HepG2 (cell line): ENCODE results near the gene STAT5A. TPM values are rescaled to one million over a fixed set of nuclear protein-coding genes. Genes with fewer than 3 reads are reported as not detected.

ENCODE experiments used
- ATAD3A ChIP-seq: sonication (generic); formaldehyde crosslinking; IDR thresholded peaks from 2 replicates; pipeline ENCODE4 v1.4.0; 2020; ENCODE audit warnings: missing genetic modification reagents
- EED ChIP-seq: sonication (generic); formaldehyde crosslinking; IDR thresholded peaks from 2 replicates; pipeline ENCODE4 v1.5.0; 2020; ENCODE audit warnings: mild to moderate bottlenecking, missing genetic modification reagents
- MED1 ChIP-seq: sonication (generic); formaldehyde crosslinking; IDR thresholded peaks from 2 replicates; pipeline ENCODE4 v1.4.0; 2020; ENCODE audit warnings: missing genetic modification reagents
- MED8 ChIP-seq: sonication (generic); formaldehyde crosslinking; IDR thresholded peaks from 2 replicates; pipeline ENCODE4 v1.8.1; 2023; ENCODE audit warnings: mild to moderate bottlenecking, missing genetic modification reagents; ENCODE audit not compliant: insufficient replicate concordance
- NR3C1 ChIP-seq: sonication (generic); formaldehyde crosslinking; IDR thresholded peaks from 2 replicates; pipeline ENCODE4 v1.4.0; 2020; ENCODE audit warnings: missing genetic modification reagents
- SIX1 ChIP-seq: sonication (generic); formaldehyde crosslinking; IDR thresholded peaks from 2 replicates; pipeline ENCODE4 v1.4.0; 2020; ENCODE audit warnings: missing genetic modification reagents, borderline replicate concordance
- ZC3H4 ChIP-seq: sonication (generic); formaldehyde crosslinking; IDR thresholded peaks from 2 replicates; pipeline ENCODE4 v1.4.0; 2020; ENCODE audit warnings: missing genetic modification reagents, borderline replicate concordance
- ZNF260 ChIP-seq: sonication (generic); formaldehyde crosslinking; IDR thresholded peaks from 2 replicates; pipeline ENCODE4 v1.4.0; 2020; ENCODE audit warnings: missing genetic modification reagents, low read depth, mild to moderate bottlenecking, borderline replicate concordance
- ZNF33A ChIP-seq: sonication (generic); formaldehyde crosslinking; IDR thresholded peaks from 2 replicates; pipeline ENCODE4 v1.5.1; 2020; ENCODE audit warnings: missing genetic modification reagents, mild to moderate bottlenecking, moderate library complexity, borderline replicate concordance
- ZNF350 ChIP-seq: sonication (generic); formaldehyde crosslinking; IDR thresholded peaks from 2 replicates; pipeline ENCODE4 v1.4.0; 2020; ENCODE audit warnings: mild to moderate bottlenecking, low read depth, missing genetic modification reagents, borderline replicate concordance
- ZNF431 ChIP-seq: sonication (generic); formaldehyde crosslinking; IDR thresholded peaks from 2 replicates; pipeline ENCODE4 v1.9.0; 2022; ENCODE audit warnings: missing genetic modification reagents, low read depth, mild to moderate bottlenecking, borderline replicate concordance
- ZNF543 ChIP-seq: sonication (generic); formaldehyde crosslinking; IDR thresholded peaks from 2 replicates; pipeline ENCODE4 v1.4.0; 2020; ENCODE audit warnings: mild to moderate bottlenecking, missing genetic modification reagents
- ZNF609 ChIP-seq: sonication (generic); formaldehyde crosslinking; IDR thresholded peaks from 2 replicates; pipeline ENCODE4 v1.4.0; 2020; ENCODE audit warnings: mild to moderate bottlenecking, missing genetic modification reagents, borderline replicate concordance
- ZNF747 ChIP-seq: sonication (generic); formaldehyde crosslinking; IDR thresholded peaks from 2 replicates; pipeline ENCODE4 v1.8.1; 2023; ENCODE audit warnings: missing genetic modification reagents, mild to moderate bottlenecking, borderline replicate concordance
- polyA plus RNA-seq, 8 experiments: library from polyadenylated mRNA; depleted of rRNA in 3 of 8; stranded (reverse) in 7 of 8; unstranded in 1 of 8; fragments of >200 nt; fragmentation: Illumina TruSeq in 4 of 8; extraction: Trizol in 4 of 8; gene quantifications; 2 replicates each; pipeline versions ENCODE4 v1.2.1 to v1.2.3, GENCODE V29; 2011 to 2016; ENCODE audit warnings: low read depth in 4 of 8, missing spikeins in 1 of 8, mixed read lengths in 1 of 8; ENCODE audit not compliant: insufficient read depth in 1 of 8
- total RNA-seq, 5 experiments: library from RNA; depleted of rRNA; stranded (reverse); fragments of >200 nt; fragmentation: Illumina TruSeq; extraction: Trizol; gene quantifications; 2 replicates each; pipeline ENCODE4 v1.2.3, GENCODE V29; 2016; ENCODE audit warnings: low read depth in 1 of 5
- TF ChIP-seq, protein P1 (sequence below): sonication (generic); formaldehyde crosslinking; IDR thresholded peaks from 2 replicates; pipeline ENCODE4 v1.4.0; 2020; ENCODE audit warnings: missing genetic modification reagents, borderline replicate concordance
- TF ChIP-seq, protein P2 (sequence below): IDR thresholded peaks from 2 replicates; pipeline ENCODE4 v1.6.1; 2016
- TF ChIP-seq, protein P3 (sequence below): sonication (generic); formaldehyde crosslinking; IDR thresholded peaks from 2 replicates; pipeline ENCODE4 v1.8.1; 2022; ENCODE audit warnings: low read depth, mild to moderate bottlenecking, missing genetic modification reagents

Gene STAT5A
- total and polyA plus RNA-seq, 2 of the 13 experiments (the other 11 are each of a cell fraction or from before 2014, with no cell fraction given) = 1.4 to 4.1 TPM

GRCh38 chr17:42322382-42323267, 34.3 kb downstream of the STAT5A start (continued):
- TF ChIP-seq, protein P1, sequence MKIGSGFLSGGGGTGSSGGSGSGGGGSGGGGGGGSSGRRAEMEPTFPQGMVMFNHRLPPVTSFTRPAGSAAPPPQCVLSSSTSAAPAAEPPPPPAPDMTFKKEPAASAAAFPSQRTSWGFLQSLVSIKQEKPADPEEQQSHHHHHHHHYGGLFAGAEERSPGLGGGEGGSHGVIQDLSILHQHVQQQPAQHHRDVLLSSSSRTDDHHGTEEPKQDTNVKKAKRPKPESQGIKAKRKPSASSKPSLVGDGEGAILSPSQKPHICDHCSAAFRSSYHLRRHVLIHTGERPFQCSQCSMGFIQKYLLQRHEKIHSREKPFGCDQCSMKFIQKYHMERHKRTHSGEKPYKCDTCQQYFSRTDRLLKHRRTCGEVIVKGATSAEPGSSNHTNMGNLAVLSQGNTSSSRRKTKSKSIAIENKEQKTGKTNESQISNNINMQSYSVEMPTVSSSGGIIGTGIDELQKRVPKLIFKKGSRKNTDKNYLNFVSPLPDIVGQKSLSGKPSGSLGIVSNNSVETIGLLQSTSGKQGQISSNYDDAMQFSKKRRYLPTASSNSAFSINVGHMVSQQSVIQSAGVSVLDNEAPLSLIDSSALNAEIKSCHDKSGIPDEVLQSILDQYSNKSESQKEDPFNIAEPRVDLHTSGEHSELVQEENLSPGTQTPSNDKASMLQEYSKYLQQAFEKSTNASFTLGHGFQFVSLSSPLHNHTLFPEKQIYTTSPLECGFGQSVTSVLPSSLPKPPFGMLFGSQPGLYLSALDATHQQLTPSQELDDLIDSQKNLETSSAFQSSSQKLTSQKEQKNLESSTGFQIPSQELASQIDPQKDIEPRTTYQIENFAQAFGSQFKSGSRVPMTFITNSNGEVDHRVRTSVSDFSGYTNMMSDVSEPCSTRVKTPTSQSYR (CRISPR knock-in tag) = no peak
- no peak for TF ChIP-seq ZC3H4
- TF ChIP-seq ZNF543 = no peak
- no peak for TF ChIP-seq ZNF747
- TF ChIP-seq ATAD3A (CRISPR knock-in tag) = no peak
- no peak for TF ChIP-seq MED8 (CRISPR knock-in tag)
- peak; percentile 59; the same call in 1 of the 2 replicates for TF ChIP-seq SIX1 (CRISPR knock-in tag)
- no peak for TF ChIP-seq ZNF33A (CRISPR knock-in tag)
- no peak for TF ChIP-seq EED (CRISPR knock-in tag)
- TF ChIP-seq ZNF431 (CRISPR knock-in tag) = no peak
- TF ChIP-seq ZNF609 (CRISPR knock-in tag) = no peak
- TF ChIP-seq, protein P2, sequence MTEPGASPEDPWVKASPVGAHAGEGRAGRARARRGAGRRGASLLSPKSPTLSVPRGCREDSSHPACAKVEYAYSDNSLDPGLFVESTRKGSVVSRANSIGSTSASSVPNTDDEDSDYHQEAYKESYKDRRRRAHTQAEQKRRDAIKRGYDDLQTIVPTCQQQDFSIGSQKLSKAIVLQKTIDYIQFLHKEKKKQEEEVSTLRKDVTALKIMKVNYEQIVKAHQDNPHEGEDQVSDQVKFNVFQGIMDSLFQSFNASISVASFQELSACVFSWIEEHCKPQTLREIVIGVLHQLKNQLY = 0 out of 2 replicates have a peak, but pooled peaks have one; percentile 38
- no peak for TF ChIP-seq ZNF350 (CRISPR knock-in tag)
- no peak for TF ChIP-seq ZNF260 (CRISPR knock-in tag)
- no peak for TF ChIP-seq MED1 (CRISPR knock-in tag)
- TF ChIP-seq, protein P3, sequence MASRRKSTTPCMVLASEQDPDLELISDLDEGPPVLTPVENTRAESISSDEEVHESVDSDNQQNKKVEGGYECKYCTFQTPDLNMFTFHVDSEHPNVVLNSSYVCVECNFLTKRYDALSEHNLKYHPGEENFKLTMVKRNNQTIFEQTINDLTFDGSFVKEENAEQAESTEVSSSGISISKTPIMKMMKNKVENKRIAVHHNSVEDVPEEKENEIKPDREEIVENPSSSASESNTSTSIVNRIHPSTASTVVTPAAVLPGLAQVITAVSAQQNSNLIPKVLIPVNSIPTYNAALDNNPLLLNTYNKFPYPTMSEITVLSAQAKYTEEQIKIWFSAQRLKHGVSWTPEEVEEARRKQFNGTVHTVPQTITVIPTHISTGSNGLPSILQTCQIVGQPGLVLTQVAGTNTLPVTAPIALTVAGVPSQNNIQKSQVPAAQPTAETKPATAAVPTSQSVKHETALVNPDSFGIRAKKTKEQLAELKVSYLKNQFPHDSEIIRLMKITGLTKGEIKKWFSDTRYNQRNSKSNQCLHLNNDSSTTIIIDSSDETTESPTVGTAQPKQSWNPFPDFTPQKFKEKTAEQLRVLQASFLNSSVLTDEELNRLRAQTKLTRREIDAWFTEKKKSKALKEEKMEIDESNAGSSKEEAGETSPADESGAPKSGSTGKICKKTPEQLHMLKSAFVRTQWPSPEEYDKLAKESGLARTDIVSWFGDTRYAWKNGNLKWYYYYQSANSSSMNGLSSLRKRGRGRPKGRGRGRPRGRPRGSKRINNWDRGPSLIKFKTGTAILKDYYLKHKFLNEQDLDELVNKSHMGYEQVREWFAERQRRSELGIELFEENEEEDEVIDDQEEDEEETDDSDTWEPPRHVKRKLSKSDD = peak; percentile 67; the same call in 1 of the 2 replicates
- TF ChIP-seq NR3C1 = no peak
